Fibroblast of skin of back (primary cell): ENCODE data around the gene ADCY10.
"Not testable (repeated sequence)": the region's sequence is repeated elsewhere in the genome, so short reads cannot be mapped to it uniquely, and the experiment has no call there.

ENCODE experiments used
- DNase-seq: peaks from one replicate; pipeline ENCODE4 v3.0.0-alpha.2; 2013

ADCY10 gene

DNA sequence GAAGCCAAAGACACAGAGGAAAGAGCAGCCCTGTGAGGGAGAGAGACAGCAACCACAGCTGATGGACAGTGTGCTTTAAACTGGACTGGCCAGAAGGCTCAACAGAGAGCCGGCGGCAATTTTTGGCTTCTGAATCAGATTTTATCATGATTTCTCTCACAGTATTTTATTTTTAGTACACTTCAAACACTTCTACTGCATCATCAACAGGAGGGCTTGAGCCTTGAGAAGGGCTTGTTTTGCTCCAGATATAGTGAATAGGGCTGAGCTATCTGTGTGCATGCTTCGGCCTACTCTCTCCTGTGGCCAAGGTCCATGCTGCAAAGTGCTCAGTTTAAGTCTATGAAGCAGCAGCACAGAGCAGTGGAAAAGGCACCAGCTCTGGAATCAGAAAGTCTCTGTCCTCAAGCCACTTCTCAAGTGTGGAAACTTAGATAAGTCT, 33.3 kb downstream of the ADCY10 start:
- no peak for DNase-seq

DNA sequence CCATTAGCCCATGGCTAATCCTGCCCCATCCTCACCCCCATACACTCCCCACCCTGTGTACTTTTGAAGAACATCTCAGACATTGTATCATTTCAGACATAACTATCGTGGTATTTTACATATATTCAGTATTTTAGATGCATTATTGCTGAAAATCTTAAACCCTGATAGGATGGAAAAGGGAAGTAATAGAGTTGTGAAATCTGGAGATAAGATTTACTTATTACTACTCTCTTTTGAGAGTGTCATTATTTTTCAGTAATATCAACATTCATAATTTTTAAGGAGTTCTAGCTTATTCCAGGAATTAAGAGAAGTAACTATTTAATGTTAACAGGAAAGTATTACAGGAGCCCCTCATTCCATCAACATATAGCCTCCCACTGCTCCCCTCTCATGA, 34.4 kb downstream of the ADCY10 start:
- DNase-seq = no peak

DNA sequence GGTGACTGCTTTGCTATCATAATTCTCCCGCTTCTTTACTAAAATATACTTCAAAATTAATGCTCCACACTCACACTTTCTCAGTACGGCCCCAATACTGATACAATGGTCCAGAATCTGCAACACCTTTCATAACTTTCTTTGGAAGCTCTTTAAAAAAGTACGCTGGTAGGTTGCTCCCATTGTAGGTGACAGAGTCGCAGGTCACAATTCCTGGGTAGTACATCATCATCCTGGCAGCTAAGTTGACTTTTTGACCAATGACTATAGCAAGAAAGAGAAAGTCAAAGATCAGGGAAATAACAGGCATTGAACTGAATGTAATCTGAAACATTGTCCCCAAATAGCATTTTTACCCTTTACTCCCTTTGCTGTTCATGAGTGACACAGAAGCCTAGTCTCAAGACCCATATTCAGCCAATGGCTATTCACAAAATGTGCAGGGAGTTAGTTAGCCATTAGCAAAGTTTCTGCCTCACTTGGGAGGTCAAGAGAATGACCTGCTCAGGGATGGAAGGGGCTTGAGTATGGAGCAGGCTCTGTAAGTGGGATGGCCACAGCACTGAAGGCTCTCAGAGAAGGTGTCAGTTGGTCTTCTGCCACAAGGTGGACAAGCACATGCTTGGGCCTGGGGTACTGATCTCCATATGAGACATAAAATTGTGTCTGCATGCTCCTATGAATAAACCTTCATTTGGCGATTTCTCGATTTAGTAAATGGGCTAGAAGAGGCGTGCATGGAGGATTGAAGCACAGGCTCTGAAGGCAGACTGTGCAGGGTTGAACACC, 35.4 kb downstream of the ADCY10 start:
- no peak for DNase-seq

DNA sequence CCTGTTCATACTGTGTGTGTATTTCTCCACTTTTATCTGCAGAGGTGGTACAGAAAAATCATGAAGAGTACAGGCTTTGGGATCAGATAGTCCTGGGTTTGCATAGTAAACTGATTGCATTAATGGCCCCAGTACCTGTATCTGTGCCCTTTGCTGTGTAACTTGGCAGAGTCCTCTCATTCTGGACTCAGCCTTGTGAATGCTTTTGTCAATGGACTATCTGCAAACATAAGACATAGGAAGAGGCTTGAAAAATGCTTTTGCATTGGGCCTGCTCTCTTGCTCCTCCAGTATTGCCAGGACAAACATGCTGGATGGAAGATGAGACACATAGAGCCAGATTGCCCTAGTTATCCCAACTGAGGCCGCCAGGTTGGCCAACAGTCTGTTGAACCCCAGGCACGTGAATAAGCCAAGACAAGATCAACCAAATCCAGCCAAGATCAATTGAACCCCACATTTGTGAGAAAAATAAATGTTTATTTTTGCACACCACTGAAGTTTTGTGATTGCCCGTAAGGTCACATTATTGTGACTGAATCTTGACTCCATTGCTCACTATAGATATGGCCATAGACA, 37.2 kb downstream of the ADCY10 start:
- DNase-seq = no peak

DNA sequence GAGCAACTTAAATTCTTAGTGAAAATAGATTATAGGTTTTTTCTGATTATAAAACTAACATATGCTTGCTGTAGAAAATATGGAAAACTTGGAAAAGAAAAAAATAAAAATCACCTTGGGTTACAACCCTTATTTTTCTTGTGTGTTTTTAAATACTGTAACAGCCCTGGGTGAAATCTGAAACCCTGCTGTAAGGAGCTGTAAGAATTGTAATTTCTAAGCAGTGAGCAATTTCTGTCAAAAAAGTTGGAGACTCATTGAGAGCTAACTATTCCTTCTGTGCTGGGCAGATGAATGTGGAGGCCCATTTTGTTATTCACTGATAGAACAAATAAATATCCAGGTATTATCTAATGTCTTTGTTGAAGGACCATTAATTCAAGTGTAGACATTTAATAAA, 42.6 kb downstream of the ADCY10 start:
- peak; percentile 21 for DNase-seq

DNA sequence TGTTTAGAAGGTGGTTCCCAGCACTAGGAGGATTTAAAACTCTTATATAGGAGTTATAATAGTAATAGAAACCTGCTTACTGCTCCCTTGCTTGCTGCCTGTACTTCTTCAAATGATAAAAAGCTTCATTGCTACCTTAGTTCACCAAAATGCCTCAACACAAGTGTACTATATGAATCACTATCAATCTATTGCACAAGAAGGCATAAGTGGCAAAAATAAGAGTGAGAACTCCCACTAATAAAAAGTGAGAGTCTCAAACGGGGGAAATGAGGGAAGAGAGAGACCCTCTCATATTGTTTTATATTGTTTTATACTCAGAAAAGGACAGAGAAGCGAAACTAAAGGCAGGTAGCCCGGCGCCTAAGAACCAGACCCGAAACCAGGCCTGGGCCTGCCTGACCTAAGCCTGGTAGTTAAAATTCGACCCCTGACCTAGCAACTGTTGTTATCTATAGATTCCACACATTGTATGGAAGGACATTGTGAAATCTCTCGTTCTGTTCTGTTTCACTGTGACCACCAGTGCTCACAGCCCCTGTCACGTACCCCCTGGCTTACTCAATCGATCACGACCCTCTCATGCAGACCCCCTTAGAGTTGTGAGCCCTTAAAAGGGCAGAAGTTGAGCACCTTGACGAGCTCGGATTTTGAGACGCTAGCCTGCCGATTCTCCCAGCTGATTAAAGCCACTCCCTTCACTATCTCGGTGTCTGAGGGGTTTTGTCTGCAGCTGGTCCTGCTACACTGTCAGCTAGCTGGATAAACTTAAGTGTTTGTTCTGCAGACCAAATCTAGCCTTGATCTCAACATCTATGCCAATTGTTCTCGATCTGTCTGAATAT, 44.6 kb downstream of the ADCY10 start:
- not testable (repeated sequence) for DNase-seq

DNA sequence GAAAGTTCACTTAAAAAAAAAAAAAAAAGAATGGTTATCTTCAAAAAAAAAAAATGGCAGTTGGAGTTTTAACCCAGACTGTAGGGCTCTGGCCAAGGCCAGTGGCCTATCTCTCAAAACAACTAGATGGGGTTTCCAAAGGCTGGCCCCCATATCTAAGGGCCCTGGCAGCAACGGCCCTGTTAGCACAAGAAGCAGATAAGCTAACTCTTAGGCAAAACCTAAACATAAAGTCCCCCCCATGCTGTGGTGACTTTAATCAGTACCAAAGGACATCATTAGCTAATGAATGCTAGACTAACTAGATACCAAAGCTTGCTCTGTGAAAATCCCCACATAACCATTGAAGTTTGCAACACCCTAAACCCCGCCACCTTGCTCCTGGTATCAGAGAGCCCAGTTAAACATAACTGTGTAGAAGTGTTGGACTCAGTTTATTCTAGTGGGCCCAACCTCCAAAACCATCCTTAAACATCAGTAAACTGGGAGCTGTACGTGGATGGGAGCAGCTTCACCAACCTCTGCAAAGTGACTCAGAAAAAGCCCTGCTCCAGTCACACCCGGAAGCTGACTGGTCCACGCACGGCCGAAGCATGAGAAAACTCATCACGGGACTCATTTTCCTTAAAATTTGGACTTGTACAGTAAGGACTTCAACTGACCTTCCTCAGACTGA, 47.1 kb downstream of the ADCY10 start:
- not testable (repeated sequence) for DNase-seq

DNA sequence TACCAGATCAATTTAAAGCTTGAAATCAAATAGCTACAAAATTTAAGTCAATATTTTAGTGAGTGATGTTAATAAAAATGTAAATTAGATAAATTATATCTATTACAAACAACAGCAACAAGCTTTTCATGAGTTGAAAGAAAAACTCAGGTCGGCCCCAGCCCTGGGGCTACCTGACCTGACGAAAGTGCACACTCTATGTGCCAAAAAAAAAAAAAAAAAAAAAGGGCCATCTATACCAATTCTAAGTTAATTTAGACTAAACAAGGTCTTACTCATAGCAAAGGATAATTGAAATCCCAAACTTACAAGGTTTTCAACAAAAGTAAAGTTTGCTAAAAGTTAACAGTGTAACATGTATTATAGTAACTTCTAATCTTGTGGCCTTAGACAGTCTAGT, 47.6 kb downstream of the ADCY10 start:
- DNase-seq = not testable (repeated sequence)

DNA sequence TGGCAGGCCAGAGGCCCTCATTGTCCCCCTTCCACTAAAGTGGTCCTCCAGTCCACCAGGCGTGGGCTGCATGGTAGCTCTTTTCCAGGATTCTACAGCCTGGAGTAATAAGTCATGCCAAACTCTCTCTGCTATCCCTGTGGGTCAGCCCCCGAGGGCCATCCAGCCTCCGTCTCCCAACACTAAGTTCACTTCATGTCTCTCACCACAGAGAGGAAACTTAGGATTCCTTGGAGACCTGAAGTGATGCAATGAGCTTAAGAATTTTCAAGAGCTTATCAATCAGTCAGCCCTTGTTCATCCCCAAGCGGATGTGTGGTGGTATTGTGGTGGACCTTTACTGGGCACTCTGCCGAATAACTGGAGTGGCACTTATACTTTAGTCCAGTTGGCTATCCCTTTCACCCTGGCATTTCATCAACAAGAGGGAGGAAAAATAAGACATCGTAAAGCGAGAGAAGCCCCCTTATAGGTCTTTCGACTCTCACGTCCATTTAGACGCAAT, 48.1 kb downstream of the ADCY10 start:
- DNase-seq = not testable (repeated sequence)

DNA sequence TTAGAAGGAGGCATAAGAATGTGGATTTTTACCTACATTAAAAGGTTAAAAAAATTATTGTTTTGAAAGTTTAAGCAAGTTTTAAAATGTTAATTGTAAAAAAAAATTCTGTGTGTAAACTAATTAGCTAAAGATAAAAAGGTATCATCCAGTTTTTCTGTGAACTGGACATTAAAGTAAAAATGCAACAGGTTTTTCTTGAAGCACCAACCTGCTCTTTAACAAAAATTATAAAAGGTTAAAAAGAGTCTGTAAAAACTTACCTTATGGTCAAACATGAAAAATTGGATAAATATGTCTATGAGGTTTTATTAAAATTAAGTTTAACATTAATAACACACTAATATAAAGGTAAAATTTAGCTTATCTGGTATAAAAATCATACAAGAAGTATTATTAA, 48.7 kb downstream of the ADCY10 start:
- not testable (repeated sequence) for DNase-seq

DNA sequence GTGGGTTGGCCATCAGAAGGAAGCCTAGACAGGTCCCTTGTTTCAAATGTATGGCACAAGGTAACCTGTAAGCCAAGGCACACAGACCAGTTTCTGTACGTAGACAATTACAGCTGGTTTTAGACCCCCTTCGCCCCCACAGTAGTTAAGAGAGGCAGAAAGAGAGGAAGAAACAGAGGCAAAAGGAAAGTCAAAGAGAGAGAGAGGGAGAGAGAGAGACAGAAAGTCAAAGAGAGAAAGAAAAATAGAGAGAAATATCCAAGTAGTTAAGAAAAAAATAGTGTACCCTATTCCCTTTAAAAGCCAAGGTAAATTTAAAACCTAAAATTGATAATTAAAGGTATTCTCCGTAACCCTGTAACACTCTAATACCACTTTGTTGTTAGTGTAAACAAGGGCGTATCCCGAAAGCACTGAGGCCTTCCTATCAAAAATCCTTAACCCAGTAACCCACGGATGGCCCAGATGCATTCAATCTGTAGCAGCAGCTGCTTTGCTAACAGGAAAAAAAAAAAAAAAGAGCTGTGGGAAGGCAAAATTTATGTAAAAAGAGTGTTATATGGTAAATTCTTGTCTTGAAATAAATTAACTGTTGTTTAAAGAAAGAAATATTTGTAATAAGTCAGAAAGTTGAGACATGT, 49.4 kb downstream of the ADCY10 start:
- no peak for DNase-seq

DNA sequence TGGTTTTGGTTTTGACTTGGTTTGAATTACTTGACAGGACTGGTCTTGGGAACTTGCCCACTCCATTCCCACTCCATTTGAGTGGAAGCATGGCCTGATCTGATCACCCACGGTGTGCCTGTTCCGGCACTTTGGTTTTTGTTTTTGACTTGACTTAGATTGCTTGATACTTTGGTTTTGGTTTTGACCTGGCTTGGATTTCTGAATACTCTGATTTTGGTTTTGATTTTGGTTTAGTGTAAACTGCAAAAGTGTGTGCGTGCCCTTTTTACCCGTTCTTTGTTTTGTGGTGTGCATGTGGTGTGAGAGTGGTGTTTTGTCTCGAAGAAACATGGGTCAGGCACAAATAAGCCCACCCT, 50.0 kb downstream of the ADCY10 start:
- no peak for DNase-seq

DNA sequence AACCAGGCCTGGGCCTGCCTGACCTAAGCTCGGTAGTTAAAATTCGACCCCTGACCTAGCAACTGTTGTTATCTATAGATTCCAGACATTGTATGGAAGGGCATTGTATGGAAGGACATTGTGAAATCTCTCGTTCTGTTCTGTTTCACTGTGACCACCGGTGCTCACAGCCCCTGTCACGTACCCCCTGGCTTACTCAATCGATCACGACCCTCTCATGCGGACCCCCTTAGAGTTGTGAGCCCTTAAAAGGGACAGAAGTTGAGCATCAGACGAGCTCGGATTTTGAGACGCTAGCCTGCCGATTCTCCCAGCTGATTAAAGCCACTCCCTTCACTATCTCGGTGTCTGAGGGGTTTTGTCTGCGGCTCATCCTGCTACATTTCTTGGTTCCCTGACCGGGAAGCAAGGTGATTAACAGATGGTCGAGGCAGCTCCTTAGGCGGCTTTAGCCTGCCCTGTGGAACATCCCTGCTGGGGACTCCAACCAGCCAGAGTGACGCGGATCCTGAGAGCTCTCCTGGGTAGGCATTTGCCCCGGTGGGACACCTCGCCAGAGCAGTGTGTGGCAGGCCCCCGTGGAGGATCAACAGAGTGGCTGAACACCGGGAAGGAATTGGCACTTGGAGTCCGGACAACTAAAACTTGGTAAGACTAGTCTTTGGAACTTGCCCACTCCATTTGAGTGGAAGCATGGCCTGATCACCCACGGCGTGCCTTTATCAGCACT, 50.6 kb downstream of the ADCY10 start:
- DNase-seq = not testable (repeated sequence)

DNA sequence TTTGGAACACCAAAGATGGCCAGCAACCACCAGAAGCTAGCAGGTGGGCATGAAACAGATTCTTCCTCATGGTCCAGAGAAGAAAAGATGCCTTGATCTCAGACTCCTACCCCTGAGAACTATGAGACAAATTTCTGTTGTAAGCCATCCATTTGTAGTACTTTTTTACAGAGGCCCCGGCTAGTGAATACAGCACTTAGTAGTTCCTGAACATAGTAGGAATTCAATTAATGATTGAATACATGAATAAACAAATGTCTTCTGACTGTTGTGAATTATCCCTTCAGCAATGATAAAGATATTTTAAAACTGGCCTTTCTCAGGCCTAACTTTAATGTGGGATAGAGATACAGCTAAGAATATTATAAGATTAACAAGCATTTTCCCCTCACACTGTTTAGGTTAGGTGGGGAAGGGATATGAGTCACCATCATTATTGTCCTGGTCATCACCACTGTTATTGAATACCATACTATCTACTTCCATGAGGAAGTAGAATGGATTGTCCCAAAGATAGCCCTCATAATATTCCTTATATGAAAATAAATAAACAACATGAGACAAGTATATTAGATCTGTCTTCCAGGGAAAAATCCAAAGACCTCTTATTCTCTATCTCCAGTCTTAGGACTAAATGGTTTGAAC, 51.4 kb downstream of the ADCY10 start:
- peak; percentile 82 for DNase-seq

DNA sequence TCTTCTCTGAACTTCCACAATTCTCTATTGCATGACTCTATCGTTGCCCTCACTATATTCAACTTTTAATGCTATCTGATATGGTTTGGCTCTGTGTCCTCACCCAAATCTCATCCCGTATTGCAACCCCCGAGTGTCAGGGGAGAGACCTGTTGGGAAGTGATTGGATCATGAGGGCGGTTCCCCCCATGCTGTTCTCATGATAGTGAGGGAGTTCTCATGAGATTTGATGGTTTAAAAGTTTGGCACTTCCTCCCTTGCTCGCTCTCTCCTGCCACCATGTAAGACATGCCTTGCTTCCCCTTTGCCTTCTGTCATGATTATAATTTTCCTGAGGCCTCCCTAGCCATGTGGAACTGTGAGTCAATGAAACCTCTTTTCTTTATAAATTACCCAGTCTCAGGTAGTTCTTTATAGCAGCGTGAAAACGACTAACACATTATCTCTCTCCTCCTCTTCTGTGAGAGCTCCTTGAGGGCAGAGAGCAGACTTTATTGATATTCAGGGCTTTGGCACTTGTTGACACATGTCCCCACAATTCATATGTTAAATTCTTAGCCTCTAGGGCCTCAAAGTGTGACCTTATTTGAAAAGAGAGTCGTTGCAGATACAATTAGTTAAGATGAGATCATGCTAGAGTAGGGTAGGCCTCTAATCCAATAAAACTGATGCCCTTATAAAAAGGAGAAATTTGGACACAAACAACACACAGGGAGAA, 52.1 kb downstream of the ADCY10 start:
- DNase-seq = no peak

DNA sequence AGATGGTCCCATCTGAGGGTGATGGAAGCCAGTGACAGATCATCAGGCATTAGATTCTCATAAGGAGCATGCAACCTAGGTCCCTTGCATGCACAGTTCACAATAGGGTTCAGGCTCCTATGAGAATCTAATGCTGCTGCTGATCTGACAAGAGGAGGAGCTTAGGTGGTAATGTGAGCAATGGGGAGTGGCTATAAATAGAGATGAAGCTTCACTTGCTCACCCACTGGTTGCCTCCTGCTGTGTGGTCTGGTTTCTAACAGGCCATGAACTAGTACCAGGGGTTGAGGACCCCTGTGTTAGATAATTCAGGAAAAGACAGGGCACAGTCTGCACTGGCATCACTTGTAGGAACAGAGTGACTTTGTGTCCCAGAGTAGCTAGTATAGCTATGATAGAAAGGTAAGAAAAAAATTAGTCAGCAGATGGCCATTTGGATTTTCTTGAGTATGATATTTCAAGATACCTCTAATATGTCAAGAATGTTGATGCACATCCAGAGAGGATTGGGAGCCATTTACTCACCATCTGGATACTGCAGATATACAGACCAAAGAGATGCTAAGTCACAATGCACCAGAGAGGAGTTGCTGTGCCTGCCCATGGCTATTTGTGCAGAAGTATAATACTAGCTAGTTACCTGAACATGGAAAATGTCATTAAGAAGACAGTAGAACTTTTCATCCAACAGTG, 53.6 kb downstream of the ADCY10 start:
- peak; percentile 49 for DNase-seq

DNA sequence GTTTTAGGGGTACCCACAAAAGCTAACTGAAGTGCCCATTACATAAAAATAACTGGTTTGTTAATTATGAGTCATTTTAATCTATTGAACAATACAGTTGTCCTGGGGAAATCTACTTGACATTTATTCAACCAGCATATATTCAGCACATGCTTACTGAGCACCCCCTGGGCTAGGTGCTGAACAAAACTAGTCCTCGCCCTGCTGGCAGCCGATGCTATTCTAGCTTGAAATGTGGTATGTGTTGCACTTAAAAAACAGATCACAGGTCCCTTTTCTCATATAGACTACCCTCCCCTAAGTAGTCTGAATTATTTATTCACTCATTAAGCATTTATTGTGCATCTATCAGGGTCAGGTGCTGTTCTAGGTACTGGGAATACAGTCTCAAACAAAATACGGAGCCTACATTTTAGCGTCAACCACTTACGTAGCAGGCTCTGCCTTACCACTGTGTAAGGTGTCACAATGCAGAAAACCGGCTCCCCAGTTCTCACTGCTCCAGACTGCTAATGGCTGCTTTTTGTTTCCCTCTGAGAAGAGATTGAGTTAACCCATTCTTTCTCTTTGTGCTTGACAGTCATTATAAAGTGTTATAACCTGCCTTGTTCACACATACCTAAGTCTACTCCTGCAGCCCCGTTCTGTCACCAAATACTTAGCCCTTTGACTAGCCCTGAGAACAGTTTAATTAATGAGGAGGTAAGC, 57.1 kb downstream of the ADCY10 start:
- no peak for DNase-seq

DNA sequence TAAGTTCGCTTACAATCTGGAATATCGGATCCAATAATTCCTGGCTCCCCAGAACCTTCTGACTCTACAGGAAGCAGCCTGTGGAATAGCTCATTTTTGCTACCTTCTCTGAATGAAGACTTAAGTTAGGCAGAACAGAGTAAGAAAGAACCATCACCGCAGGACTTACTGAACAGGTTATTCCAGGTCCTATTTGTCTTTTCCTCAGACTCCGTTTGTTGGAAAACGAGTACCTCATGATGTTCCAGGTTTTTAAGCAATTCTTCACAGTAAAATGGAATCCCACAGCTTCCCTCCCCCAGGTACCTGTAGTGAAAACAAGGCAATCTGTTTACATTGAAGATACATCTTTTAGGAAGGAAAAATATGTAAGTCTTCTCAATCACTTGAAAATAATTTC, 59.8 kb downstream of the ADCY10 start:
- no peak for DNase-seq

DNA sequence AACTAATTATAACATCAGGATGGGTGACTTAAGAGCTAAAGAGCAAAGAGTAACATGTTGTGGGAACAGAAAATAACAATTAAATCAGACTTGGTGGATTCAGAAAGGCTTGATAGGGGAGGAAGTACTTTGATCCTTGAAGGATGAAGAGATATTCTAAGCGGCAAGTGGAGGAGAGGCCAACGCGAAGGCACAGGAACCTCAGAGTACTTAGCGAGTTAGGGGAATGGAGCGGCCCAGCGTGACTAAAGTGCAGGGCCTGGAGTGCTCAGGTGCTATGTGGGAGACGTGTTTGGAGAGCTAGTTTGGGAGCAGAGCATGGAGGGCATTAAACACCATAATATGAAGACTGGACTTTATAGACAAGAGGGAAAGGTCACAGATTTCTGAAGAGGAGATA, 64.3 kb downstream of the ADCY10 start:
- no peak for DNase-seq
